Smooth muscle cell (in vitro differentiated cells): ENCODE results near the gene LARGE1. TPM values are rescaled to one million over a fixed set of nuclear protein-coding genes. Genes with fewer than 3 reads are reported as not detected.

Experiments
- DNase-seq: peaks from one replicate; lab custom pipeline; 2025; ENCODE audit not compliant: unreplicated experiment; lab: John Stamatoyannopoulos, UW
- H2AFZ ChIP-seq: fragments of 200-600 bp; sonication (generic); 2 replicates; pipeline ENCODE4 v1.6.0; 2016; ENCODE audit warnings: antibody characterized with exemption, low read depth, mild to moderate bottlenecking
- H3F3A ChIP-seq: fragments of 200-600 bp; sonication (generic); 2 replicates; pipeline ENCODE4 v1.6.0; 2017; ENCODE audit warnings: antibody characterized with exemption, low read depth
- H3K27ac ChIP-seq: fragments of 200-600 bp; sonication (generic); 2 replicates; pipeline ENCODE4 v1.5.1; 2016; ENCODE audit warnings: low read depth, mild to moderate bottlenecking
- H3K27me3 ChIP-seq: fragments of 200-600 bp; sonication (generic); 2 replicates; pipeline ENCODE4 v1.6.1; 2016; ENCODE audit warnings: low read depth, mild to moderate bottlenecking
- H3K36me3 ChIP-seq: fragments of 200-600 bp; sonication (generic); 2 replicates; pipeline ENCODE4 v1.5.1; 2016; ENCODE audit warnings: low read depth
- H3K4me1 ChIP-seq: fragments of 200-600 bp; sonication (generic); 2 replicates; pipeline ENCODE4 v1.5.1; 2016; ENCODE audit warnings: low read depth
- H3K4me2 ChIP-seq: fragments of 200-600 bp; sonication (generic); 2 replicates; pipeline ENCODE4 v1.6.0; 2016; ENCODE audit warnings: mild to moderate bottlenecking
- H3K4me3 ChIP-seq: fragments of 200-600 bp; sonication (generic); 2 replicates; pipeline ENCODE4 v1.5.1; 2016; ENCODE audit warnings: mild to moderate bottlenecking
- H3K79me2 ChIP-seq: fragments of 200-600 bp; sonication (generic); 2 replicates; pipeline ENCODE4 v1.6.0; 2016; ENCODE audit warnings: low read depth, mild to moderate bottlenecking
- H3K9ac ChIP-seq: fragments of 200-600 bp; sonication (generic); 2 replicates; pipeline ENCODE4 v1.6.0; 2016; ENCODE audit warnings: low read depth
- H3K9me3 ChIP-seq: fragments of 200-600 bp; sonication (generic); replicated peaks from 2 replicates; pipeline ENCODE4 v1.5.1; 2016; ENCODE audit warnings: low read depth
- H4K20me1 ChIP-seq: fragments of 200-600 bp; sonication (generic); 2 replicates; pipeline ENCODE4 v1.6.0; 2016; ENCODE audit warnings: low read depth
- CTCF ChIP-seq: fragments of 200-600 bp; sonication (generic); IDR thresholded peaks from 2 replicates; pipeline ENCODE4 v1.5.1; 2017; ENCODE audit warnings: borderline replicate concordance, mild to moderate bottlenecking, antibody characterized with exemption; ENCODE audit not compliant: insufficient read depth, poor library complexity, severe bottlenecking
- WGBS: methylation state at CpG from one replicate; pipeline ENCODE4 v1.1.7; 2016; ENCODE audit warnings: low lambda C conversion rate; 5-methylcytosine and 5-hydroxymethylcytosine counted together
- polyA plus RNA-seq: library from polyadenylated mRNA; unstranded; fragments of >200 nt; fragmentation: Nextera tagmentation; extraction: Ambion mirVana; gene quantifications from 2 replicates; pipeline ENCODE4 v1.2.1, GENCODE V29; 2016
- total RNA-seq: library from RNA; depleted of rRNA; stranded (reverse); fragments of >200 nt; gene quantifications from 2 replicates; pipeline ENCODE4 v1.2.3, GENCODE V29; 2014

LARGE1 gene
- total and polyA plus RNA-seq, 2 experiments from 2014 or later = 11.9 to 18.0 TPM

DNA sequence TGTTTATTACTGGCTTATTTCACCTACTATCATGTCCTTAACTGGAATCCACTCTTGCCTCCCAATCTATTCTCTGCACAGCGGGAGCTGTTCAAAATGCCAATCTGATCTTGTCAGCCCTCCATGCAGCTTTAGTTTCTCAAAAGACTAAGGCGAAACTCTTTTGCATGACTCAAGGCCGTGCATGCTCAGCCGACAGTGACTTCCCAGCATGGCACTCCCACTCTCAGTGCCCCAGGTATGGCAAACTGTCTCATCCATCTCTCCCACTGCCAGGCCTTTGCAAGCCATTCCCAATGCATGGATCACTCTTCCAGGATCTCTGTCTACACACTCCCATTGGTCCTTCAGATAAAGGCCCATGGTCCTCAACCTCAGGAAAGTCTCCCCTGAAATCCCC, 245.9 kb downstream of the LARGE1 start:
- Histone ChIP-seq H2AFZ (no peak overlapping the region), H3K36me3 (no peaks in the 10 kb centered on the region), H3K79me2 (no peaks in the 10 kb centered on the region), H4K20me1 (peaks cover 20% of the 10 kb centered on the region), H3F3A (no peaks in the 10 kb centered on the region), H3K4me2 (no peak overlapping the region), H3K4me1 (no peaks in the 10 kb centered on the region), H3K27ac (no peak overlapping the region), H3K9me3 (no peaks in the 10 kb centered on the region), H3K27me3 (no peaks in the 10 kb centered on the region), H3K4me3 (no peak overlapping the region), H3K9ac (no peak overlapping the region)
- no peak for DNase-seq
- 72% methylated on average over 4 of the region's 4 CpGs for WGBS
- TF ChIP-seq CTCF = no peak

DNA sequence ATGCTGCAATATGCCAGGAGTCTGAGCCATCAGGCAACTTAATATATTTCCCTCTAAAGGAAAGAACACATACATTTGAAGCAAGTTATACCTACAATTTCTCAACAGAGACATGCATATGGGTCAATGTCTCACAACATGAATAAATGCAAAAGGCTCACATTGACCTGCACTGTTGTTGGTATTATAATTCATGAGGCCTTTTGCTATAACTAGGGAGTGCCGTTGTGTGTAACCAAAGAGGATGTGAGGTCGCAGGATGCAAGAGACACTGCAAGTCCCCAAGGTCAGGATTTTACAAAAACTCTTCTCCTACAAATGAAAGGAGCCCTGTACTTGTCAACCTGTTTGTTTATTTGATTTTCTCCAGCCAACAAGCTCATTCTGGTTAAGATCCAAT, 250.5 kb downstream of the LARGE1 start:
- H3K4me2 ChIP-seq = no peak overlapping the region
- H3K4me3 ChIP-seq = no peak overlapping the region
- no peak for TF ChIP-seq CTCF
- WGBS = 86% methylated on average over 2 of the region's 2 CpGs
- no peak overlapping the region for H3K9ac ChIP-seq
- no peak overlapping the region for H2AFZ ChIP-seq
- no peaks in the 10 kb centered on the region for H3K27me3 ChIP-seq
- no peaks in the 10 kb centered on the region for H3K9me3 ChIP-seq
- peaks cover 18% of the 10 kb centered on the region for H3K4me1 ChIP-seq
- no peaks in the 10 kb centered on the region for H3K79me2 ChIP-seq
- H3F3A ChIP-seq = no peaks in the 10 kb centered on the region
- no peak overlapping the region for H3K27ac ChIP-seq
- no peak for DNase-seq
- no peaks in the 10 kb centered on the region for H3K36me3 ChIP-seq
- peaks cover 33% of the 10 kb centered on the region for H4K20me1 ChIP-seq

GRCh38 chr22:33666961-33667619, 253.2 kb downstream of the LARGE1 start:
- Histone ChIP-seq H3K4me3 (no peak overlapping the region), H4K20me1 (peaks cover 33% of the 10 kb centered on the region), H3K27ac (no peak overlapping the region), H3K36me3 (no peaks in the 10 kb centered on the region), H3K27me3 (no peaks in the 10 kb centered on the region), H3K4me2 (no peak overlapping the region), H3K4me1 (peaks cover 18% of the 10 kb centered on the region), H3K79me2 (no peaks in the 10 kb centered on the region), H3K9me3 (no peaks in the 10 kb centered on the region), H2AFZ (no peak overlapping the region), H3K9ac (no peak overlapping the region), H3F3A (no peaks in the 10 kb centered on the region)
- DNase-seq = no peak
- no peak for TF ChIP-seq CTCF
- 38% methylated on average over 6 of the region's 6 CpGs for WGBS
